Neural progenitor cell (in vitro differentiated cells): ENCODE data around the gene CACTIN. TPM values are rescaled to one million over a fixed set of nuclear protein-coding genes. Genes with fewer than 3 reads are reported as not detected.

Experiments used
- DNase-seq: peaks from one replicate; pipeline ENCODE4 v3.0.0-alpha.2; 2016; ENCODE audit warnings: low spot score
- H2AFZ ChIP-seq: fragments of 200-600 bp; sonication (generic); replicated peaks from 2 replicates; pipeline ENCODE4 v1.6.1; 2016; ENCODE audit warnings: antibody characterized with exemption
- H3F3A ChIP-seq: fragments of 200-600 bp; sonication (generic); 2 replicates; pipeline ENCODE4 v1.6.1; 2016; ENCODE audit warnings: antibody characterized with exemption, low read depth
- H3K27ac ChIP-seq: fragments of 200-600 bp; sonication (generic); 2 replicates; pipeline ENCODE4 v1.5.1; 2016; ENCODE audit warnings: mild to moderate bottlenecking
- H3K27me3 ChIP-seq: fragments of 200-600 bp; sonication (generic); 2 replicates; pipeline ENCODE4 v1.6.1; 2016; ENCODE audit warnings: mild to moderate bottlenecking, moderate library complexity
- H3K36me3 ChIP-seq: fragments of 200-600 bp; sonication (generic); 2 replicates; pipeline ENCODE4 v1.5.1; 2016
- H3K4me1 ChIP-seq: fragments of 200-600 bp; sonication (generic); 2 replicates; pipeline ENCODE4 v1.6.1; 2016; ENCODE audit warnings: mixed run types
- H3K4me2 ChIP-seq: fragments of 200-600 bp; sonication (generic); 2 replicates; pipeline ENCODE4 v1.6.1; 2016
- H3K4me3 ChIP-seq: fragments of 200-600 bp; sonication (generic); 2 replicates; pipeline ENCODE4 v1.5.1; 2016
- H3K79me2 ChIP-seq: fragments of 200-600 bp; sonication (generic); 2 replicates; pipeline ENCODE4 v1.6.1; 2016; ENCODE audit warnings: low read depth
- H3K9ac ChIP-seq: fragments of 200-600 bp; sonication (generic); 2 replicates; pipeline ENCODE4 v1.6.1; 2016
- H3K9me3 ChIP-seq: fragments of 200-600 bp; sonication (generic); 2 replicates; pipeline ENCODE4 v1.5.1; 2016; ENCODE audit warnings: low read depth
- H4K20me1 ChIP-seq: fragments of 200-600 bp; sonication (generic); 2 replicates; pipeline ENCODE4 v1.6.1; 2016; ENCODE audit warnings: low read depth
- H3K27ac Mint-ChIP-seq: 3 replicates; pipeline ENCODE4 v1.8.0; 2021; ENCODE audit warnings: mixed read lengths
- H3K27me3 Mint-ChIP-seq: 2 replicates; pipeline ENCODE4 v1.8.0; 2022; ENCODE audit warnings: low read depth, mild to moderate bottlenecking, inconsistent platforms, moderate library complexity, mixed read lengths; ENCODE audit not compliant: insufficient read depth
- H3K36me3 Mint-ChIP-seq: 3 replicates; pipeline ENCODE4 v1.8.0; 2021; ENCODE audit warnings: mixed read lengths
- H3K4me1 Mint-ChIP-seq: 3 replicates; pipeline ENCODE4 v1.8.0; 2021; ENCODE audit warnings: mixed read lengths
- H3K4me3 Mint-ChIP-seq: 3 replicates; pipeline ENCODE4 v1.8.0; 2021; ENCODE audit warnings: mild to moderate bottlenecking, moderate library complexity, mixed read lengths
- H3K9me3 Mint-ChIP-seq: 3 replicates; pipeline ENCODE4 v1.8.0; 2020; ENCODE audit warnings: mixed read lengths
- CTCF ChIP-seq: fragments of 200-600 bp; sonication (generic); IDR thresholded peaks from 2 replicates; pipeline ENCODE4 v1.5.1; 2017; ENCODE audit warnings: antibody characterized with exemption, mild to moderate bottlenecking
- EZH2 ChIP-seq: fragments of 200-600 bp; sonication (generic); IDR thresholded peaks from 2 replicates; pipeline ENCODE4 v1.6.1; 2017; ENCODE audit warnings: antibody characterized with exemption, mild to moderate bottlenecking, moderate library complexity
- EZH2phosphoT487 ChIP-seq: fragments of 200-600 bp; sonication (generic); IDR thresholded peaks from 2 replicates; pipeline ENCODE4 v1.6.1; 2017; ENCODE audit warnings: antibody characterized with exemption
- total RNA-seq: library from RNA; depleted of rRNA; stranded (reverse); fragments of >200 nt; gene quantifications from 2 replicates; pipeline ENCODE4 v1.2.3, GENCODE V29; 2015; ENCODE audit warnings: low replicate concordance

The CACTIN gene
- total RNA-seq, 1 donor from 2014 or later = 6.0 TPM

DNA sequence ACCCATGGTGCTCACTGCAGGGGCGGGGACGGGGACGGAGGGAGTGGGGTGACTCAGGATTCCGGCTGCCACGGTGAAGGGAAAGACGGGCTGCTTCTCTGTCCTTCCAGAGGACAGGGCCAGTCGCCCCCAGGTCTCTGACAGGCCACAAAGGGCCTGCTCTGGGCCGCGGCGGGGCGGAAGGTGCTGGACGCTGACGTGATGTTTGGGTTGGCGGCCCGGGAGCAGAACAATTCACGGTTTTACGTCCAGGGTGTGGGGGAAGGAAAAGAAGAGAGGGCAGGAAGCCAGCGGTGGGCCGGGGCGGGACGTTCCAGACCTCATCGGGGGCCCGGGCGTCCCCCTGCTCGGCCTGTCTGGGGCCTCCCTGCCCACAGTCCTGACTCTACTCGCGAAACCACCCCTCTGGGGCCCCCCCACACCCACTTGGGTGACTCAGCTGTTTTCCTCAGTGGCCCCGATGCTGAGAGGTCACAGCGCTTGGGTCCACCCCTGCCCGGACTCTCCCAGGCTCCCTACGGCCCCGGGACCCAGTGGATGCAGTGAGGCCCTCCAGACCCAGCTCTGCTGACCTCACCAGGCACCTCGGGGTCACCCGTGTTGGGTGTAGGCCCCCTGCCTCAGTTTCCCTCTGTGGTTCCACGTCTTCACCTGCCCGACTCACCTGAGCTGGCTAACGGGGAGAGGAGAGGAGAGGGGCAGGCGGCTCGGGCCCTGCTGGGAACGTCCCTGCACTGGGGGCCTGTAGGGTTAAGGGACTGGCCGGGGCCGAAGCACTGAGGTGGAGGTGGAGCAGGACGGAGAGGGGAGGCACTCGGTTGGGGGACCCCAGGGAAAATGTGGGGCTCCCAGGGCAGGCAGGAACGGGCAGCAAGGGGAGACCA is 44.4 kb upstream of the CACTIN start:
- Histone ChIP-seq H3K36me3 (no peaks in the 10 kb centered on the region), H3K4me2 (peak overlapping the region; percentile 38), H3K4me3 (no peak overlapping the region), H4K20me1 (peaks cover 81% of the 10 kb centered on the region), H3K27ac (peak overlapping the region; percentile 76), H3K27me3 (no peaks in the 10 kb centered on the region), H2AFZ (no peak overlapping the region), H3K9ac (peak overlapping the region; percentile 37), H3K79me2 (peaks cover 38% of the 10 kb centered on the region), H3K9me3 (no peaks in the 10 kb centered on the region), H3F3A (no peaks in the 10 kb centered on the region), H3K4me1 (peaks cover 39% of the 10 kb centered on the region)
- Mint-ChIP-seq H3K9me3 (no peaks in the 10 kb centered on the region), H3K27me3 (peaks cover 12% of the 10 kb centered on the region), H3K36me3 (peaks cover 4% of the 10 kb centered on the region), H3K4me1 (peaks cover 43% of the 10 kb centered on the region), H3K4me3 (no peak overlapping the region), H3K27ac (peak overlapping the region; percentile 92)
- no peak for DNase-seq
- TF ChIP-seq EZH2phosphoT487 (no peak), CTCF (no peak), EZH2 (no peak)

GRCh38 chr19:3669947-3670795 is 43.6 kb upstream of the CACTIN start:
- Mint-ChIP-seq H3K27ac (peak overlapping the region; percentile 78), H3K36me3 (peaks cover 4% of the 10 kb centered on the region), H3K4me1 (peaks cover 43% of the 10 kb centered on the region), H3K27me3 (peaks cover 10% of the 10 kb centered on the region), H3K4me3 (no peak overlapping the region), H3K9me3 (no peaks in the 10 kb centered on the region)
- Histone ChIP-seq H3K9ac (peak overlapping the region; percentile 14), H4K20me1 (peaks cover 80% of the 10 kb centered on the region), H3K27ac (peak overlapping the region; percentile 76), H3K9me3 (no peaks in the 10 kb centered on the region), H3F3A (no peaks in the 10 kb centered on the region), H3K4me1 (peaks cover 39% of the 10 kb centered on the region), H3K4me3 (no peak overlapping the region), H3K79me2 (peaks cover 31% of the 10 kb centered on the region), H3K27me3 (no peaks in the 10 kb centered on the region), H2AFZ (no peak overlapping the region), H3K36me3 (no peaks in the 10 kb centered on the region), H3K4me2 (peak overlapping the region; percentile 6)
- DNase-seq = peak; percentile 45
- TF ChIP-seq EZH2phosphoT487 (no peak), EZH2 (no peak), CTCF (no peak)

GRCh38 chr19:3669082-3669946 is 42.7 kb upstream of the CACTIN start:
- no peaks in the 10 kb centered on the region for H3K9me3 Mint-ChIP-seq
- no peak overlapping the region for H3K4me3 ChIP-seq
- H3K27me3 ChIP-seq = no peaks in the 10 kb centered on the region
- H3K4me2 ChIP-seq = peak overlapping the region; percentile 6
- no peak for DNase-seq
- H3K9ac ChIP-seq = no peak overlapping the region
- peaks cover 73% of the 10 kb centered on the region for H4K20me1 ChIP-seq
- no peak overlapping the region for H2AFZ ChIP-seq
- peaks cover 13% of the 10 kb centered on the region for H3K27me3 Mint-ChIP-seq
- peak overlapping the region; percentile 54 for H3K27ac ChIP-seq
- peaks cover 23% of the 10 kb centered on the region for H3K79me2 ChIP-seq
- H3K4me3 Mint-ChIP-seq = no peak overlapping the region
- H3K9me3 ChIP-seq = no peaks in the 10 kb centered on the region
- no peaks in the 10 kb centered on the region for H3K36me3 ChIP-seq
- peaks cover 4% of the 10 kb centered on the region for H3K36me3 Mint-ChIP-seq
- no peaks in the 10 kb centered on the region for H3F3A ChIP-seq
- peak overlapping the region; percentile 92 for H3K27ac Mint-ChIP-seq
- H3K4me1 Mint-ChIP-seq = peaks cover 43% of the 10 kb centered on the region
- TF ChIP-seq CTCF = no peak
- no peak for TF ChIP-seq EZH2
- TF ChIP-seq EZH2phosphoT487 = no peak
- peaks cover 39% of the 10 kb centered on the region for H3K4me1 ChIP-seq
